Measurements from ENCODE around the gene RAB40C.

- TF ChIP-seq EP300 (IDR thresholded peaks at IDR 0.05): no peak
- peak in 1 of 2 donors; percentile 29 for TF ChIP-seq POLR2A (IDR thresholded peaks at IDR 0.05)
Observed at GRCh38 chr16:593406-593805, 3.5 kb downstream of the RAB40C start.

Data from sigmoid colon (tissue), 4 donors.